Stimulated activated CD4-positive, alpha-beta T cell treated with anti-CD3 and anti-CD28 coated beads, Interleukin-1b, Interleukin-23, amount 100 ng/mL, for 24 hours (primary cell): ENCODE measurements around the gene BSPH1.
"Not testable (repeated sequence)": the region's sequence is repeated elsewhere in the genome, so short reads cannot be mapped to it uniquely, and the experiment has no call there.

Experiments used
- DNase-seq, 4 experiments: peaks; one replicate each; pipeline ENCODE4 v3.0.0-alpha.2; 2020; ENCODE audit warnings: low read depth in 4 of 4, low spot score in 1 of 4

Gene BSPH1

DNA sequence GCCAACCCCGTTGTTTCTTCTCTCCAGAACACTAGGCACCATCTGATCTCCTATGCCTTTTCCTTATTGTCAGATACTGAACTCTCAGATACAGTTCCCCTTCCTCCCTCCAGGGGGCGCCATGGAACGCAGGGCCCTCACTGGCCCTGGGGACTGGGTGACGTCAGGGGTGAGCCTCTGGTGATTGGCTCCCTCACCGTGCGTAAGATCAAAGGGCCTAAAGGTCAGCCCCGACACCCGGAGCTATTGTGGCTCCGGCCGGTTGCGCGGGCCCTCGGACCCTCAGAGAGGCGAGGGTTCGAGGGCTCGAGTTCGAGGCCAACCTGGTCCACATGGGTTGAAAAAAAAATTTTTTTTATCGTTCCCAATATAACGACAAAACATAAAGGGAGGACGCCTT lies 63.4 kb downstream of the BSPH1 start:
- DNase-seq, result not testable (repeated sequence)

DNA sequence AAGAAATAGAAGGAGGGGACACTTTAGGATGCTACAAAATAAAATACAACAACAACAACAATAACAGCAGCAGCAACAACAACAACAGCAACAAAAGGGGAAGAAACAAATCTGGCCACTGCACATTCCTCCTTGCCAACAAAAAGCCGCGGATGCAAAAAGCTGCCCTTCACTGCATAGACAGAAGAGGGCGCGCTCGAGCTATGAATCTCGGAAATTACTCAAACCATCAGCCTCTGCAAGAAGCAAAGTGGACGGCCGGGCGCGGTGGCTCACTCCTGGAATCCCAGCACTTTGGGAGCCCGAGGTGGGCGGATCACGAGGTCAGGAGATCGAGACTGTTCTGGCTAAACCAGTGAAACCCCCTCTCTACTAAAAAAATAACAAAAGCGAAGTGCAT lies 71.9 kb downstream of the BSPH1 start:
- not testable (repeated sequence) for DNase-seq
